ENCODE measurements around the gene POLE. TPM values are rescaled to one million over a fixed set of nuclear protein-coding genes. Genes with fewer than 3 reads are reported as not detected.

The POLE gene
- total RNA-seq, 1 experiment from 2014 or later, result 15.8 TPM

DNA sequence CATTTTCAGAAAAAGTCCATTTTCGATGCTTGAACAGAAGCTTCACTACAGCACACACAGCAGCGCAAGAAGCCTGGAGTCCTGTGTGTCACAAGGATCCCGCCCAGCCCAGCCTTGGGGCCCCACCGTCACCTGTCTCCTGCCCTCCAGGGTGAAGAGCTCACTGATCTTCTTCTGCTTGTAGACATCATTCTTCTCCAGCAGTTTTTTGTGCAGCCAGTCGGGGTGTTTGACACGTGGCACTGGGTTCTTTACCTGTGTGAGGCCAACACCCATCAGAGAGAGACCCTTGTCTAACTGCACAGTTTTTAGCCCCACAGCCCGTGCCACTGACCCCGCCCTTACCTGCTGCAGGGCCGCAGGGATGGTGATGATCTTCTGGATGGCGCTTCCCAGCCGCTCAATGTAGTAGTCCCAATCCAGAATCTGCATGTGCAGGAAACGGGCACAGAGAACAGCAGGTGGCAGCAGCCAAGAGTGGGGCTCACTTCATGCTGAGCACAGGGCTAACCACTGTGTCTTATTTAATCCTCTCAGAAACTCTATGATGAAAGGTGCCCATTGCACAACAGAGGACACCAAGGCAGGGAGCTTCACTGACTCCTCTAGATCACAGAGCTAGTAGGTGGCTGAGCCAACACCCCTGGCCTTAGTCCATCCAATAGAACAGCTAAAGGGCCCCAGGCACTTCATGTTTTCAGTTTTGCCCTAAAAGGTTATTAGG is 30.0 kb downstream of the POLE start:
- no peak for DNase-seq (ENCODE audit: low read depth)

GRCh38 chr12:132653567-132654290 is 33.4 kb downstream of the POLE start:
- DNase-seq (ENCODE audit: low read depth), result no peak

DNA sequence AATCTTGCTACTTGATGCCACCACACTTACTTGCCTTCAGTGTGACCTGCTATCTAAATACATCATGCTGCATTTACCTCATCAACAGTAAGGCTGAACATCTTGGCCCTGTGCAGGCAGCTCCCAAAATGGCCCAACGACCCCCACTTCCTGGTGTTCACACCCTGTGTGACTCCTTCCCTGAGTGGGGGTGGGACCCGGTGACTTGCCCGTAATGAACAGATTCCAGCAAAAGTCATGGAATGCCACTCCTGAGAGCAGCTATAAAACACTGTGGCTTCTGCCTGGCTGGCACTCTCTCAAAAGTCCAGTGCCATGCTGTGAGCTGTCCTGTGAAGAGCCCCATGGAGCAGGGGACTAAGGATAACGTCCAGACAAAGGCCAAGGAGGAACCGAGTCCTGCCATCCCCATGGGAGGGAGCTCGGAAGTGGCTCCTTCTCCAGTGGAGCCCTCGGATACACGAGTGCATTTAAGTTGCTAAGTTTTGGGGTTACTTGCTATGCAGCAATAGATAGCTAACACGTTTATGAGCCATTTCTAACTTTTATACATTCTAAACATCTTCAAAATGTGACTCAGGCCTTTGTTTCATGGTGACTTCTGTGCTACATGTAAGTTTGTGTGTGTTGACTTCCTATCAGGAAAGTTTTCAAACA is 35.6 kb downstream of the POLE start:
- DNase-seq (ENCODE audit: low read depth), result no peak

DNA sequence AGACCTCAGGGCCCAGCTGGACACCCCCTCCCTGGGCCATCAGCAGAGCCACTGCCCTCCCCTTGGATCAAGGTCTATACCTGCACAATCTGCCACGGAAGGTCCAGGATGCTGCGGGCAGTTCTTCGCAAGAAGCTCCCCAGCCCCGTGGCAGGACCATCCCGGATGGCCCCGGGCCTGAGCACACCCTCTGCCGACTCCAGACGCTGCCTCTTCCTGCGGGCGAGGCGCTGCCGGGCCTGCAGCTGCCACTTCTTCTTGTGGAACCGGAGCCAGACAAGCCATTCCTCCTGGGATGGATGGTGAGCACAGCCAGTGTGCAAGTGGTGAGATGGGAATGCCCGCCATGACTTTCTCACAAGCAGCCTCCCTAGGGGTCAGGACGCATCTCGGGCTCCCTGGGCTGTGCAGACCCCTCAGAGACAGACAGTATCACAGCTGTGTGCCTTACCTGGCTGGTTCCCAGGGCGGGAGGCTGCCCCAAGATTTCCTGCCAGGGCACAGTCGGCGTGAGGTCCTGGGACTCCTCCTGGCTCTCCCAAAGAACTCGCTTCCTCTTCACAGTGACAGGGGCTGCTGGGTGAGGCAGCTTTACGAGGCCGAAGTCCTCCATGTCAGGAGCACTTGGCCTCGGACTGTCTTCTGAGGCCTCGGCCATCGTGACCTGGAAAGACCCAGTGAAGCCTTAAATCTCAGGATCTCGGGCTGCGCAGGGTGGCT is 37.8 kb downstream of the POLE start:
- DNase-seq (ENCODE audit: low read depth), result no peak

- no peak for DNase-seq (ENCODE audit: low read depth)
These were observed 38.4 kb downstream of the POLE start for GRCh38 chr12:132648616-132649225.

DNA sequence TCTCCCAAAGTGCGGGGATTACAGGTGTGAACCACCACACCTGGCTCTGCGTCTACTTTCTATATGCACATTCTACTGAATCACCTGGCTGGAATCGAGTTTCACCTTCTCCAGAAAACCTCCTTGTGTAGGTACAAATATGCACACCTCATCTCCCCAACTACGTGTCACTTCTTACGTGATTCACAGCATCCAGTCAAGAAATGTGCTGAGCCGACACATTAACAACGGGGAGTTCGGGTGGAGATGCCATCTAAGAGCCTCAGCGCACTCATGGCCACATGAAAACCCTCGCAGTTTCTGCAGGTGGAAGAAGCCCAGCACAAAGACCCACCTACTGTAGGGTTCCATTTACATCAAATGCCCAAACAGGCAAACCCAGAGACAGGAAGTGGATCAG is 39.3 kb downstream of the POLE start:
- DNase-seq (ENCODE audit: low read depth), result no peak

DNA sequence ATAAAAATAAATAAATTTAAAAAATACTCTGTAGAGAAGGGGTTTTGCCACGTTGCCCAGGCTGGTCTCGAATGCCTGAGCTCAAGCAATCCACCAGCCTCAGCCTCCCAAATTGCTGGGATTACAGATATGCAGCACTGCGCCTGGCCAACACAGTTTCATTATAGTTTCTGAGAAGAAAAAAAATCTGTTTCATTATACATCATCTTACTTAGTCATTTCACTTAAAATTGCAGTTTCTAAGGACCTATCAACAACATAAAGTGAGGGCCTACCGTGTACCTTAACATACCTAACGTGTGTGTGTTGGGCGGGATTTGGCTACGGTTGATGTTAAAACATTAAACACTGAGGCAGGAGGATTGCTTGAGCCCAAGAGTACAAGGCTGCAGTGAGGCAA is 40.3 kb downstream of the POLE start:
- no peak for DNase-seq (ENCODE audit: low read depth)

DNA sequence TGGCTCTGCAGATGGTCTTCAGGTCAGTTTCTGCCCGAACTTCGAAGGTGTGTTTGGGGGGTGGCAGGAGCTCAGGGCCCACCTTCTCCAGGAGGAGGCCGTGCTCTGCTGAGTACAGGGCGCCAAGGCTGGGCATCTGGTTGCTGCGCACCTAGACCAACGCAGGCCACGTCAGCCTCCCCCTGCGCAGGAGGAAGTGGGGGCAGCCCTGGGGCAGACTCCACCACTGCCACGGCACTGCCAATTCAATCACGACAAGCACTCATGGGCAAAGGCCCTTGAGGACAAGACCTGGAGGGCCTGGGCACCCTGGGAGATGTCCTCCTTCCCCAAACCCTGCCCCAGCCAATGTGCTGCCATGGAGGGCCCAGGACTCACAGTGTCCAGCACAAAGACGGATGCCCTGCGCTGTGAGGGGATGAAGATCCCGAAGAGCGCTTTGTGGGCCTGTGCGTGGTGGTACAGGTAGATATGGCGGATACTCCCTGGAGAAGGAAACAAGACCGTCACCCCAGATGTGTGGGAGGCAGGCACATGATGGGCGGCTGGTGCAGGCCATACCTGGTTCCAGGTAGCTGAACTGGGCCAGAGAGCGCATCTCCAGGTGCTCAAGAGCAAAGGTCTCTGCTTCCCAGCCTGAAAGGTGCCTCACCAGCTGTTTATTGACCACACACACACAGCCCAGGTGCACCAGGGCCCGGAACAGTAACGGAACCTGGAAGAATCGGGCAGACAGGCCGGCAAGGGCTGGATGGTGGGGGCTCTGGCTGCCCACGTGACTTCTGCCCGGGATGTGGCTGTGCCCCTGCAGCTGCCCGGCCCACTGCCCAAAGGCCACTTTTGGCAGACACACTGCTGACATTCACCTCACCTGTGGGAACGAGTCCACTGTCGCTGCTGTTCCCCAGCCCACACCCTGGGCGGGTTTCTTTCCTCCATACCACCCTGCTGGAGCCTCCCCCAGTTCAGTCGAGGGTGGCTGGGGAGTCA is 44.0 kb downstream of the POLE start:
- DNase-seq (ENCODE audit: low read depth), result no peak

GRCh38 chr12:132641811-132642650 is 45.1 kb downstream of the POLE start:
- no peak for DNase-seq (ENCODE audit: low read depth)

- DNase-seq (ENCODE audit: low read depth), result no peak
These were observed 46.2 kb downstream of the POLE start for GRCh38 chr12:132640936-132641335.

DNA sequence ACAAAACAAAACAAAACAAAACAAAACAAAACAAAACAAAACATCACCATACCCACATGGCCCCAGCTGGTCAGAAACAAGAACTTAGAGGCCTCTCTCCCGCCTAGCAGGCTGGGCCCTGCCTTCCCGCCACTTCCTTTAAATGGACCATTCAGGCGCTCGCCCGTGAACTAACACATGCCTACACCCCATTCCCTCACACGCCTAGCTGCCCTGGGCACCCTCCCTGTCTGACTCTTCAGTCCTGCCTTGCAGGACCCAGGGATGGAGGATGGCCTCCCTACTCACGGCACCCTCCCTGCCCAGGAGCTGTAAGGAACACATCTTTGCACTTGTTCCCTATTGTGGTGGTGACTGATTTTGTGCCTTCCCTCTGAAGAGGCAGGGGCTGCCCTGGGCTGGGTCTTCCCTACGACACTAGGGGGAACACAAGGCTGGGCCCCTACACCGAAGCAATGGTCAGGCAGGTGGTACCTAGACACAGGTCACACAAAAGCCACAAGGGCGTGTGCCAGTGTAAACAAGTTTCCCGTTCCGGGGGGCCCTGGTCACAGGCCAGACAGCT is 47.1 kb downstream of the POLE start:
- DNase-seq (ENCODE audit: low read depth), result no peak

DNA sequence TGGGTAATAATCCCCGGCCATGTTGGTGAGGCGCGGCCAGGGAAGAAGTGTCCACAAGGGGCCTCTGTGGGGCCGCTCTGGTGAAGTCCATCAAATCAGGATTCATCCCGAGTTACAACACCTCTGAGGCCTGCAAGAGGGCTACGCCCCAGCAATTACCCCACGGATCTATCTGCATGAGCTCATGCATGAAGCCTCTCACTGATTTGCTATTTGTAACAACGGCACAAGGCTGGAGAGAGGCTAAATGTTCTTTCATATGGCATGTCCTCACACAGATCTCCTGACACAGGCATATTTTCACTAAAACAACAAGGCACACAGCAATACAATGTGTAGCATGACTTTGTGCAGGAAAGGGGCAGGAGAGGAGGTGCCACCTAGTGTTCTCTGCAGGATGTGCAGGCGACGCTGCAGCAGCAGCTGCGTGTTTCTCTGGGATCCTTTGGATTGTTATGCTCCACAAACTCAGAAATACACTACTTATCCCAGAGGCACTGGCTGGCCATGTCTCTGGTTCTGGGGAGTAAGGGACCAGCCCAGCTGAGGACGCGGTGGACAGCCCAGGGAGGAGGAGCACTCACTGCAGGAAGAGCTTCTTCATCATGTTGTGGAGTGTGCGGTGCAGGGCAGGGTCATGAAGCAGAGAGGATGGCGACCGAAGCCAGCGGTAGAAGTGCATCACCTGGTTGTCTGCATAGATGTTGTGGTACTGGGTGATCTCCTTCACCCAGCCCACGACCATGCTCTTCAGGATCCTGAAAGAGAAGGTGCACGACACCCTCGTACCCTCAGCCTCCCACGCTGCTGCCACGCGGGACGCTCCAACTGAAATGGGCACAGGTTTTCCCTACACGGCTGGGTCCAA is 48.4 kb downstream of the POLE start:
- peak; percentile 16 for DNase-seq (ENCODE audit: low read depth)

DNA sequence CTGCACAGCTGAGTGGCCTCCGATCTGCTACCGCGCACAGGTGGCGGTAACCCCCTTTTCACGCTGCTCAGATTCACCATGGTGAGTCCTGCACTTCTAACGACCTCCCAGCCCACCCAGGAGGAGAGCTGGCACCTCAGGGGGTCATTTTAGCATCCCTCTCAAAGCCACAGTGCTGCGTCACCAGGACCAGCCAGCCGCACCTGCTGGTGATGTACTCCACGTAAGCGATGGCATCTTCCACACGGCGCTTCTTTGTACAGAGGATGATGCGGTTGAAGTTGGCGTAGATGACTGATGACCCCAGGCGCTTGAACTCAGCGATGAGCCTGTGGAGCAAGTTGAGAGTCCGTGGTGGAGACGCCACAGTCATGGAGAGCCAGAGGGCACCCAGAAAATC is 49.3 kb downstream of the POLE start:
- no peak for DNase-seq (ENCODE audit: low read depth)

- no peak for DNase-seq (ENCODE audit: low read depth)
These were observed 51.8 kb downstream of the POLE start for GRCh38 chr12:132635076-132635955.

DNA sequence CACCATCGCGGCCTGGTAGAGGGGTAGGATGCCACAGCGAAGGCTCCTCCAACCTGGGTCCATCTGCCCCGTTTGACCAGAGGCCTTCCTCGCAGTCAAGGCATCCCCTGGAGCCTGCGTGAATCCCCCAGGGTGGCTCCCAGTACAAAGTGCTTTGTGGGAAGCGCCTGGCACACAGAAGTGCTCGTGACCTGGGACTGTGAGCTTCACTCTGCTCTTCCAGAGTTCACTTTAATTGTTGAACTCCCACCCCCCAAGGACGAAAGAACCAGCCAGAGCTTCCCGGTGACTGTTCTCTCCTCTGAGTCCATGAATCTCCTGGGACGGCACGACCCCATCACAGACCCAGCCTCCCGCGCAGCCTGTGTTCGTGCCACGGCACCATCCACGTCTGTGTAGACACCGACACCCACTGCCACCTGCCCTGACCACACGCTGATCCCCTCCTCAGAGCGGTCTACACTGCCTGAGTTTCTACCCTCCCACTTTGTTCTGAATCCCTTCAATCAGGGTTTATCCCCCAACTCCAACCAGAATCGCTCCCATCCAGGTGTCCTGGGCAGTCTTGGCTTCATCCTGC is 52.6 kb downstream of the POLE start:
- DNase-seq (ENCODE audit: low read depth), result no peak

DNA sequence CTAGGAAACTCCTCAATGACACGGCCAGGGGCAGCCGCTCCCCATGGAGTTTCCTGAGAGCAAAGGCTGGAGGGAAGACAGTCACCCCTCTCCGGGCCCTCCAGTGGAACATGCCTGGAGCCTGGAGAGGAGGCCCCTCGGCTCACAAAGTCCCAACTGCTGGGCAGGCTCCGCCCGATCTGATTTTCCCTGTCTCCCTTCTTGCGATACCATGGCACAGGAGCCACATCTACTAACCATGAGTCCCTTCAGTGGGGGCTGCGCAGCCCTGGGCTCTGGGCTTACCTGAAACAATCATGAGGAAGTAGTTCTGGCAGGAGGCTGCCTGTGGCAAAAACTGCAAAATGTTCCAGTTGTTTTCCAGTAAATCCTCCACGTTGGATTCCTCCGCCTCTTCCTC is 53.2 kb downstream of the POLE start:
- DNase-seq (ENCODE audit: low read depth), result no peak

DNA sequence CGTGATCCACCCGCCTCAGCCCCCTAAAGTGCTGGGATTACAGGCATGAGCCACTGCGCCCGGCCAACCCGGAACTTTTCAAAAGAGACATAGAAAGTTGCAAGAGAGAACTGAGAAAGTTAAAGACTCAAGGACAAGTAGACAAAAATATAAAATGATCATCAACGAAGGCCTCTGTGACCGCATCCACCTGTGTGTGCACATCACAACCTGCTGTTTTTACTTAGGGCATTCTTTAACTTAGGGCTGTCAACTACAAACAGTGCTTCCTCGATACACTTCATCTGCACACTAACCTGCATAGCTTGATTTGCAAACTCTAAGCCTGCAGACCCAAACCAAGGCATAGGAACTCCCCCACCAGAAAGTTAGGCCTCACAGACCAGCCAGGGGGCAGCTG is 53.7 kb downstream of the POLE start:
- DNase-seq (ENCODE audit: low read depth), result no peak

Measured in M059J (cell line).